A549 (cell line): ENCODE measurements around the gene SRM.
"Not testable (repeated sequence)": the region's sequence is repeated elsewhere in the genome, so short reads cannot be mapped to it uniquely, and the experiment has no call there.

Source experiments
- CHD2 ChIP-seq: fragments of 150-350 bp; IDR thresholded peaks from 2 replicates; pipeline ENCODE4 v1.6.1; 2014; ENCODE audit warnings: low read length; ENCODE audit not compliant: partially characterized antibody
- E2F6 ChIP-seq: IDR thresholded peaks from 2 replicates; pipeline ENCODE4 v1.6.1; 2012; ENCODE audit warnings: low read depth, borderline replicate concordance
- EP300 ChIP-seq, 2 experiments: fragments of >200 bp; sonication (Bioruptor Twin); formaldehyde crosslinking; IDR thresholded peaks; 2 replicates in 1 of 2; 3 replicates in 1 of 2; pipeline ENCODE4 v1.6.1; 2016 to 2017
- FOSL2 ChIP-seq, 2 experiments: fragments of 450-650 bp in 1 of 2; fragments of >200 bp in 1 of 2; sonication (Bioruptor Twin) in 1 of 2; formaldehyde crosslinking; IDR thresholded peaks; 2 replicates each; pipeline versions ENCODE4 v1.5.0 to v1.6.1; 2016 to 2020; ENCODE audit warnings: mild to moderate bottlenecking in 1 of 2, moderate library complexity in 1 of 2
- HDAC2 ChIP-seq: fragments of 200-600 bp; sonication (generic); IDR thresholded peaks from 2 replicates; pipeline ENCODE4 v1.6.1; 2016
- JUN ChIP-seq, 2 experiments: fragments of >200 bp; sonication (Bioruptor Twin); formaldehyde crosslinking; IDR thresholded peaks; 2 replicates in 1 of 2; 3 replicates in 1 of 2; pipeline ENCODE4 v1.6.1; 2016 to 2017
- JUNB ChIP-seq: fragments of >200 bp; sonication (Bioruptor Twin); formaldehyde crosslinking; IDR thresholded peaks from 2 replicates; pipeline ENCODE4 v1.6.1; 2016
- POLR2A ChIP-seq: IDR thresholded peaks from 2 replicates; pipeline ENCODE4 v1.6.1; 2012; ENCODE audit warnings: mild to moderate bottlenecking, low read length
- RAD21 ChIP-seq, 2 experiments: fragments of >200 bp in 1 of 2; sonication (Bioruptor Twin) in 1 of 2; formaldehyde crosslinking in 1 of 2; IDR thresholded peaks in 1 of 2; conservative IDR thresholded peaks in 1 of 2; 2 replicates in 1 of 2; 3 replicates in 1 of 2; pipeline ENCODE4 v1.6.1; 2012 to 2018; ENCODE audit warnings: inconsistent platforms in 1 of 2
- TFCP2L1 ChIP-seq: fragments of 250-450 bp; sonication (Bioruptor Pico); IDR thresholded peaks from 2 replicates; pipeline ENCODE4 v1.5.0; 2021; ENCODE audit warnings: mild to moderate bottlenecking
- TF ChIP-seq, protein P1 (sequence below): fragments of >200 bp; sonication (Bioruptor Twin); formaldehyde crosslinking; IDR thresholded peaks from 3 replicates; pipeline ENCODE4 v1.5.1; 2016
- TF ChIP-seq, protein P2 (sequence below): fragments of 200-600 bp; sonication (generic); IDR thresholded peaks from 2 replicates; pipeline ENCODE4 v1.6.1; 2016; ENCODE audit warnings: antibody characterized with exemption, mild to moderate bottlenecking, moderate library complexity

DNA sequence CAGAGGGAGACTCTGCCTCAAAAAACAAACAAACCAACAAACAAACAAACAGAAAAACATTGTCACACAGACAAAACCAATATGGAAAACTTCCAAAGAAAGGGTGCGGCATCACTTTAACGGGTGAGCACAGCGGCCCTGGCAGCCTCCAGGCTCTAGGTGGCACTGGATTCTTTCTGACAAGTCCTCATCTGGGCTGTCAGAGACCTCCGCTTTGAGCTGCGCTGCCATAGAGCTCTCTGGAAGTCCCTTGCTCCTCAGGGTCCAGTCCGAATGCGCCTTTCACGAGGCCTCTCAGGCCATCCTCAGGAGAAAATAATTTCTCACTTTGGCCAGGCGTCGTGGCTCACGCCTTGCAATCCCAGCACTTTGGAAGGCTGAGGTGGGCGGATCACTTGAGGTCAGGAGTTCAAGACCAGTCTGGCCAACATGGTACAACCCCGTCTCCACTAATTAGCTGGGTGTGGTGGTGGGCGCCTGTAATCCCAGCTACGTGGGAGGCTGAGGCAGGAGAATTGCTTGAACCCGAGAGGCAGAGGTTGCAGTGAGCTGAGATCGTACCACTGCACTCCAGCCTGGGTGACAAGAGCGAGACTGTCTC is 4.2 kb upstream of the SRM start:
- not testable (repeated sequence) for TF ChIP-seq CHD2; POLR2A; E2F6; JUNB; JUN (IDR thresholded peaks at IDR 0.05); EP300 (IDR thresholded peaks at IDR 0.05); RAD21 (conservative IDR thresholded peaks at IDR 0.05 in 1 of 2, IDR thresholded peaks at IDR 0.05 in 1 of 2); HDAC2; FOSL2 (IDR thresholded peaks at IDR 0.05); FOSL2 (CRISPR knock-in tag; IDR thresholded peaks at IDR 0.05); TFCP2L1 (CRISPR knock-in tag)
- TF ChIP-seq, protein P1, sequence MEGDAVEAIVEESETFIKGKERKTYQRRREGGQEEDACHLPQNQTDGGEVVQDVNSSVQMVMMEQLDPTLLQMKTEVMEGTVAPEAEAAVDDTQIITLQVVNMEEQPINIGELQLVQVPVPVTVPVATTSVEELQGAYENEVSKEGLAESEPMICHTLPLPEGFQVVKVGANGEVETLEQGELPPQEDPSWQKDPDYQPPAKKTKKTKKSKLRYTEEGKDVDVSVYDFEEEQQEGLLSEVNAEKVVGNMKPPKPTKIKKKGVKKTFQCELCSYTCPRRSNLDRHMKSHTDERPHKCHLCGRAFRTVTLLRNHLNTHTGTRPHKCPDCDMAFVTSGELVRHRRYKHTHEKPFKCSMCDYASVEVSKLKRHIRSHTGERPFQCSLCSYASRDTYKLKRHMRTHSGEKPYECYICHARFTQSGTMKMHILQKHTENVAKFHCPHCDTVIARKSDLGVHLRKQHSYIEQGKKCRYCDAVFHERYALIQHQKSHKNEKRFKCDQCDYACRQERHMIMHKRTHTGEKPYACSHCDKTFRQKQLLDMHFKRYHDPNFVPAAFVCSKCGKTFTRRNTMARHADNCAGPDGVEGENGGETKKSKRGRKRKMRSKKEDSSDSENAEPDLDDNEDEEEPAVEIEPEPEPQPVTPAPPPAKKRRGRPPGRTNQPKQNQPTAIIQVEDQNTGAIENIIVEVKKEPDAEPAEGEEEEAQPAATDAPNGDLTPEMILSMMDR: not testable (repeated sequence)
- TF ChIP-seq, protein P2, sequence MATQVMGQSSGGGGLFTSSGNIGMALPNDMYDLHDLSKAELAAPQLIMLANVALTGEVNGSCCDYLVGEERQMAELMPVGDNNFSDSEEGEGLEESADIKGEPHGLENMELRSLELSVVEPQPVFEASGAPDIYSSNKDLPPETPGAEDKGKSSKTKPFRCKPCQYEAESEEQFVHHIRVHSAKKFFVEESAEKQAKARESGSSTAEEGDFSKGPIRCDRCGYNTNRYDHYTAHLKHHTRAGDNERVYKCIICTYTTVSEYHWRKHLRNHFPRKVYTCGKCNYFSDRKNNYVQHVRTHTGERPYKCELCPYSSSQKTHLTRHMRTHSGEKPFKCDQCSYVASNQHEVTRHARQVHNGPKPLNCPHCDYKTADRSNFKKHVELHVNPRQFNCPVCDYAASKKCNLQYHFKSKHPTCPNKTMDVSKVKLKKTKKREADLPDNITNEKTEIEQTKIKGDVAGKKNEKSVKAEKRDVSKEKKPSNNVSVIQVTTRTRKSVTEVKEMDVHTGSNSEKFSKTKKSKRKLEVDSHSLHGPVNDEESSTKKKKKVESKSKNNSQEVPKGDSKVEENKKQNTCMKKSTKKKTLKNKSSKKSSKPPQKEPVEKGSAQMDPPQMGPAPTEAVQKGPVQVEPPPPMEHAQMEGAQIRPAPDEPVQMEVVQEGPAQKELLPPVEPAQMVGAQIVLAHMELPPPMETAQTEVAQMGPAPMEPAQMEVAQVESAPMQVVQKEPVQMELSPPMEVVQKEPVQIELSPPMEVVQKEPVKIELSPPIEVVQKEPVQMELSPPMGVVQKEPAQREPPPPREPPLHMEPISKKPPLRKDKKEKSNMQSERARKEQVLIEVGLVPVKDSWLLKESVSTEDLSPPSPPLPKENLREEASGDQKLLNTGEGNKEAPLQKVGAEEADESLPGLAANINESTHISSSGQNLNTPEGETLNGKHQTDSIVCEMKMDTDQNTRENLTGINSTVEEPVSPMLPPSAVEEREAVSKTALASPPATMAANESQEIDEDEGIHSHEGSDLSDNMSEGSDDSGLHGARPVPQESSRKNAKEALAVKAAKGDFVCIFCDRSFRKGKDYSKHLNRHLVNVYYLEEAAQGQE: not testable (repeated sequence)
